SJCRH30 (cell line): ENCODE results near the gene ESF1. TPM values are rescaled to one million over a fixed set of nuclear protein-coding genes. Genes with fewer than 3 reads are reported as not detected.

Experiments
- total RNA-seq: library from RNA; depleted of rRNA; stranded (reverse); fragments of >200 nt; shearing (Covaris generic); gene quantifications from 2 replicates; pipeline ENCODE4 v1.2.3, GENCODE V29; 2014; rRNA removed

ESF1 gene
- total RNA-seq, 1 experiment from 2014 or later = 33.9 TPM

Other genes with a start within 250 kb of the ESF1 start
- 7.1 and 7.2 TPM in 2 replicates for gene TASP1, start 146.0 kb downstream of the ESF1 start, total RNA-seq
- 29.1 and 36.2 TPM in 2 replicates for gene NDUFAF5, start 109 bp upstream of the ESF1 start, total RNA-seq
- not detected in 2 replicates for gene SEL1L2, start 205.7 kb upstream of the ESF1 start, total RNA-seq
- 0.08 and 0.12 TPM in 2 replicates for gene MACROD2, start 210.6 kb upstream of the ESF1 start, total RNA-seq